HG03175 (cell line): Measurements from ENCODE around the gene ABCE1.
"Not testable (repeated sequence)": the region's sequence is repeated elsewhere in the genome, so short reads cannot be mapped to it uniquely, and the experiment has no call there.

Source experiments
- ATAC-seq: cut with Tn5 transposase; IDR thresholded peaks from one replicate; pipeline ENCODE4 v1.9.1; 2021; ENCODE audit warnings: mild to moderate bottlenecking, moderate library complexity; ENCODE audit not compliant: unreplicated experiment

ABCE1 gene

GRCh38 chr4:145101091-145101490, 3.0 kb downstream of the ABCE1 start:
- ATAC-seq: no peak

GRCh38 chr4:145102619-145103018, 4.5 kb downstream of the ABCE1 start:
- ATAC-seq: no peak

- no peak for ATAC-seq
Observed at GRCh38 chr4:145103496-145103895, 5.4 kb downstream of the ABCE1 start.

- no peak for ATAC-seq
Observed at GRCh38 chr4:145107126-145107525, 9.0 kb downstream of the ABCE1 start.

DNA sequence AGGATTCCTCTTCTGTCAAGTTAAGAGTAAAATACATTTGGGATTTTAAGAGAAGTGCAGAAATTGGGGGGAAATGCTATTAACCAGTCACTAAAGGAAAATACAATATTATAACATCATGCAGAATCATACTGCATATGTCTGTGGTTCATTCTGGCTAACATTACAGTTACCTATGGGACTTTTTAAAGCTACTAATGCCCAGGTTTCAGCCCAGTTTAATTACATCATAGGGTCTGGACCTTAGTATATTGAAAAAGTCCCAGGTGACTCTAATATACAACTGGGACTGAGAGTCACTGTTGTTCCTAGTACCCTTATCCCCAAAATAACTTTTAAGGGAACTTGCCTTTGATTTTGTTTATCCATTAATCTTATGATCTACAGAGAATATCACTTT, 10.0 kb downstream of the ABCE1 start:
- no peak for ATAC-seq

- ATAC-seq: no peak
Observed at GRCh38 chr4:145125396-145125795, 27.3 kb downstream of the ABCE1 start.

DNA sequence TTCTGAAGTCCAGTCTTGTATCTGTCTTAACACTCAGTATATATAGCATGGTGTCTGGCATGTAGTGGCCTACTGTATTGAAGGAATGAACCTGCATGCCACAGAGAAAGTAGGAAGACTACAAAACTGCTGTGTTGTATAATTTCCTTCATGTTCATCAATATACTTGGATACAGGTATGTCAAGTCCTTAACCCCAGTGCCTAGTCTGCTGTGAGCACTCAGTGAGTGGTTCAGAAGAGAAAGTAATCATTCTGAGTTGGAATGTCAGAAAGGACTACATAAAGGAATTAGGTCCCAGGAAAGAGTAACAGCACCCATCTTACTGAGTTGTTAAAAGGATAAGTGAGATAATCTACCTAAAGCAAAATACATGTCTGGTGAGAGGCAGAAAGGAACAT, 32.0 kb downstream of the ABCE1 start:
- ATAC-seq: no peak

DNA sequence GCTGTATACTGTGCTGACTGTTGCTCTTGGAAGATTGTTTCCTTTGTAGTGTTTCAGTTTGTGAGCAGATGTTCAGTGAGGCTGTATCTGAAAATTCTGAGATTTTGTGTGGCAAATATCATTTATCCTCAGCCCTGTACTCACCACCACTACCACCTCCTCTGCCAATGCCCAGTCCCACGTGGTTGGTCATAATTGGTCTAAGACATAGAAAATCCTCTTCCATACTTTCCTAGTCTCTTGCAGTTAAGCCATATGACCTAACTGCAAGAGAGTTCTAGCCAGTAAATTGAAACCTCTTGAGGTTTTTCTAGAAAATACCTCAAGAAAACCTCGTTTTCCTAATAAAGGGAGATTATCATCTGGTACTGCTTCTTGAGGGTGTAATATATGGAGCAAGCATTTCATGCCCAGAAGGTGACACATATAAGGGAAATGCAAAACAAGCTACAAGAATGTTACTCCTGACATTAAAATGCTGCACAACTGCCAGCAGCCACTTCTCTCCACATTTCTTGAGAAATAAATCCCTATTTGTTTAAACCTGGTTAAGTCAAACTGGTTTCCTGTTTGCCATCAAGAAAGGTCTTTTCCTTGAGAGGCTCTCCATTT, 32.8 kb downstream of the ABCE1 start:
- ATAC-seq: no peak

GRCh38 chr4:145131848-145132247, 33.7 kb downstream of the ABCE1 start:
- no peak for ATAC-seq

DNA sequence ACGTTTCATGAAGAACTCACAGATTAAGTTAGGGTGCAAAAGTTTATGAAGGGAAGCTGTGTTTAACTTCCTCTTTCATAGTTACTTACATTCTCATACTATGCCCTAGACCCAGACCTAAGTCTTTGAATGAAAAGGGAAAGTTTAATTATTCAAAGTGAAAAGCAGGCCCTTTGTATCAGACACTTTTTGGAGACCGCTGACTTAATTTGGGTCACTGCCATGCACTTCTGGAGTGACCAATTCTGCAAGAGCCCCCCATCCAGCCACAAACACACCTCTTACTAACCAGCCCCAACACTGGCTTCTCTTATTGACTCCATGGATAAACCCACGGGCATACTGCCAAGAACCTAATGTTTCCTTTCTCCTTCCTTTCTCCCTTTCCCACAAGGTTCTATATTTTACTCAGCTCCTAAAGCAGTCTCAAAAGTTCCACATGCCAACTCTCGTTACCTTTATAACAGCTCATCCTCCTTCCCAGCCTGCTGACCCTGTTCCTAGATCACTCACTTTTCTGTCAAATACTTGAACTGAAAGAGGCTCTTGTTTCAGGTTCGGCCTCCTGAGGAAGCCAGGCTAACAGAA, 34.5 kb downstream of the ABCE1 start:
- peak; percentile 85 for ATAC-seq

GRCh38 chr4:145136219-145136618, 38.1 kb downstream of the ABCE1 start:
- not testable (repeated sequence) for ATAC-seq

GRCh38 chr4:145148980-145149379, 50.9 kb downstream of the ABCE1 start:
- ATAC-seq: no peak

GRCh38 chr4:145153181-145153903, 55.2 kb downstream of the ABCE1 start:
- no peak for ATAC-seq

DNA sequence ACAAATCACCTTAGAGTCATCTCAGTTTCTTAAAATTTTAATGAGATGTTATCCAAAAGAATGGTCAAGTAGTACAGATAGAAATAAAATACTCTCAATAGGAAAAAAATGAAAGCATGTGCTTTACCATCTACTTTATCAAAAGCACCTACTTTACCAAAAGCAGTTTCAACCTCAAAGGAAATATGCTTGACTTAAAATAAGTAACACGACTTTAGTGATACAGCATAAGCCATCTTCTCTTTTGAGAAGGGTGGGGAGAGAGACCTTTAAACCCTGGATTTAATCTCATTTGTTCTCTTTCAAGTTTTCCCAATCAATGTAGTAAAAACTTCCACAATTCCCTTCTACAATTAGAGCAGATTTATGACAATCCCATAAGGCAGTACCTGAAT, 55.8 kb downstream of the ABCE1 start:
- ATAC-seq: no peak

GRCh38 chr4:145154573-145154972, 56.5 kb downstream of the ABCE1 start:
- peak; percentile 79 for ATAC-seq

- no peak for ATAC-seq
Observed at GRCh38 chr4:145155268-145155870, 57.3 kb downstream of the ABCE1 start.

- ATAC-seq: no peak
Observed at GRCh38 chr4:145156986-145157385, 58.9 kb downstream of the ABCE1 start.

- no peak for ATAC-seq
Observed at GRCh38 chr4:145161549-145161948, 63.4 kb downstream of the ABCE1 start.

DNA sequence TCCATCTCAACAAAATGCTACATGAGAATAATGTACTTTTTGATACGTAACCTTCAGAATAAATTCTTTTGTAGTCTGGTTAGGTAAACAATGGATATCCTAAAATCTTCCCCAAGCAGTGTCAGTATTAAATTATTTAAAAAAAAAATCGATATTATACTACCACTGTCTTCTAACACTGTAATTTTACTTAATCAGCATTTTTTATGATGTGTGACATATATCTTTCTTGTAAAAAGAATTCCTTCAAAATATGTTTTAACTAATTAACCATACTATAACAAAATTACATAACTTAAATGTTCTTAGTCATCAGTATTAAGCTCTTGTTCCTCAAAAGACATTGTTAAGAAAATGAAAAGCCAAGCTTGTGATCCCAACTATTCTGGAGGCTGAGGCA, 69.8 kb downstream of the ABCE1 start:
- ATAC-seq: no peak

DNA sequence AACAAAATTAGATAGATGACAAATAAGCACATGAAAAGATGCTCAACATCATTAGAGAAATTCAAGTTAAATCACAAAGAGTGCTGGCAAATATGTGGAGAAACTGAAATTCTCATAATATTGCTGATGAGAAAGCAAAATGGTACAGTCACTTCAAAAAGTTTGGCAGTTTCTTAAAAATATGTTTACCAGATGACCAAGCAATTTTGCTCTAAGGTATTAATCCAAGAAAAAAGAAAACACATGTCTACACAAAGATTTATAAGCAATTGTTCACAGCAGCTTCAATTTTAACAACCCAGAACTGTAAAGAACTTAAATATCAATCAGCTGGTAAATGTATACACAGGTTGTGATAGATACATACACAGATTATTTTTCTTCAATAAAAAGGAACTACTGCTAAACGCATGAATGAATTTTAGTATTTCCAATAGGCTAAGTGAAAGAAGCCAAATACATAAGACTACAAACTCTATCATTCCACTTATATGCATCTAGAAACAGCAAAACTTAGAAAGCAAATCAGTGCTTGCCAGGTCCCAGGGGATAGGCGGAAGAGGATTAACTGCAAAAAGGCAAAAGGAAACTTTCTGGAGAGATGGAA, 70.6 kb downstream of the ABCE1 start:
- ATAC-seq: no peak

DNA sequence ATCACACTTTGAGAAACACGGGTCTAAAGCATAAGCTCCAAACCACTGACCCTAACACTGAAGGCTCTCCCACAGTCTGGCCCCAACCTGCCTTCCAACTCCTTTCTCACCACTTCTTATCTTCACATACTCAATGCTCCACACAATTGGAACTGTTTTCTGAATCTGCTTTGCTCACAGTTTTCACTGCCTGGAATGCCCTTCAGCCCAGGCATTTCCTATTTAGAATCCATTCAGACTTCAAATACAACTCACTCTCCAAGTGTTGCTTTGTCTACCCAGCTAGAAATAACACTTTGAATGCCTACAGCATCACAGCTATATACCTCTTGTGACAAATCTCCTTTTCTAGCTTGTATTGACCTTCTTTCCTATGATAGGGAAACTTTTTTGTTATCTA, 72.1 kb downstream of the ABCE1 start:
- ATAC-seq: no peak

GRCh38 chr4:145171911-145172310, 73.8 kb downstream of the ABCE1 start:
- ATAC-seq: no peak
